PC-3 (cell line): ENCODE measurements around the gene GAP43. TPM values are rescaled to one million over a fixed set of nuclear protein-coding genes. Genes with fewer than 3 reads are reported as not detected.

ENCODE experiments used
- ATAC-seq: fragments of 200-7000 bp; cut with Tn5 transposase; 2 replicates; pipeline ENCODE4 v1.9.1; 2020; ENCODE audit warnings: mild to moderate bottlenecking, moderate library complexity
- BruUV-seq: library from RNA; stranded (reverse); fragments of 400-500 nt; replicated peaks from 2 replicates; lab custom pipeline; 2021; lab: Mats Ljungman, UMichigan
- CTCF ChIA-PET: fragments of 300-600 bp; sonication (Branson Sonifier 250); formaldehyde crosslinking; loops from one replicate; lab custom pipeline; 2022; ENCODE audit warnings: antibody characterized with exemption; lab: Charles Lee
- POLR2A ChIA-PET: fragments of 300-600 bp; sonication (Branson Sonifier 250); formaldehyde crosslinking; loops from one replicate; lab custom pipeline; 2022; ENCODE audit warnings: antibody characterized with exemption; ENCODE audit not compliant: unreplicated experiment; lab: Charles Lee
- DNase-seq: peaks from one replicate; pipeline ENCODE4 v3.0.0-alpha.2; 2015
- H2AFZ ChIP-seq: fragments of 300-600 bp; sonication (generic); 2 replicates; pipeline ENCODE4 v1.6.0; 2016; ENCODE audit warnings: antibody characterized with exemption, low read length
- H3F3A ChIP-seq: fragments of 300-600 bp; sonication (generic); one replicate; pipeline ENCODE4 v1.6.0; 2017; ENCODE audit warnings: antibody characterized with exemption, low read length, control low read depth, mild to moderate bottlenecking; ENCODE audit not compliant: unreplicated experiment
- H3K27ac ChIP-seq: fragments of 300-600 bp; sonication (generic); 2 replicates; pipeline ENCODE4 v1.5.1; 2016; ENCODE audit warnings: mild to moderate bottlenecking, low read length
- H3K27me3 ChIP-seq: fragments of 300-600 bp; sonication (generic); 2 replicates; pipeline ENCODE4 v1.6.1; 2016; ENCODE audit warnings: low read length, mixed read lengths
- H3K36me3 ChIP-seq: fragments of 300-600 bp; sonication (generic); 2 replicates; pipeline ENCODE4 v1.6.1; 2016; ENCODE audit warnings: low read depth, mixed run types, low read length, mixed read lengths
- H3K4me1 ChIP-seq: fragments of 300-600 bp; sonication (generic); 2 replicates; pipeline ENCODE4 v1.5.1; 2016; ENCODE audit warnings: low read length; ENCODE audit not compliant: insufficient read depth
- H3K4me2 ChIP-seq: fragments of 300-600 bp; sonication (generic); 2 replicates; pipeline ENCODE4 v1.6.0; 2016; ENCODE audit warnings: low read length
- H3K4me3 ChIP-seq: fragments of 300-600 bp; sonication (generic); 2 replicates; pipeline ENCODE4 v1.5.1; 2016; ENCODE audit warnings: mild to moderate bottlenecking, low read length, mixed read lengths
- H3K79me2 ChIP-seq: fragments of 300-600 bp; sonication (generic); 2 replicates; pipeline ENCODE4 v1.6.1; 2017; ENCODE audit warnings: low read length, mixed read lengths
- H3K9ac ChIP-seq: fragments of 300-600 bp; sonication (generic); 2 replicates; pipeline ENCODE4 v1.6.0; 2016; ENCODE audit warnings: mild to moderate bottlenecking, low read length
- H3K9me2 ChIP-seq: fragments of 300-600 bp; sonication (generic); replicated peaks from 2 replicates; pipeline ENCODE4 v1.6.1; 2016; ENCODE audit warnings: mixed run types, low read length, mixed read lengths
- H3K9me3 ChIP-seq: fragments of 300-600 bp; sonication (generic); 2 replicates; pipeline ENCODE4 v1.6.1; 2016; ENCODE audit warnings: low read length, mixed read lengths
- H4K20me1 ChIP-seq: fragments of 300-600 bp; sonication (generic); 2 replicates; pipeline ENCODE4 v1.6.1; 2016; ENCODE audit warnings: low read length, mixed read lengths
- EZH2 ChIP-seq: fragments of 300-600 bp; sonication (generic); IDR thresholded peaks from one replicate; pipeline ENCODE4 v1.6.1; 2017; ENCODE audit warnings: antibody characterized with exemption, mild to moderate bottlenecking, low read length; ENCODE audit not compliant: unreplicated experiment
- EZH2phosphoT487 ChIP-seq: fragments of 300-600 bp; sonication (generic); IDR thresholded peaks from 2 replicates; pipeline ENCODE4 v1.6.1; 2018; ENCODE audit warnings: mild to moderate bottlenecking, antibody characterized with exemption, low read length, borderline replicate concordance
- intact Hi-C: fragments of 100-400 bp; cut with micrococcal nuclease; formaldehyde crosslinking; loops from 2 replicates; pipeline ENCODE4 v1.9.0; 2023
- total RNA-seq: library from RNA; depleted of rRNA; stranded (reverse); fragments of >200 nt; gene quantifications from 2 replicates; pipeline ENCODE4 v1.2.3, GENCODE V29; 2014
- TF ChIP-seq, protein P1 (sequence below): fragments of 300-600 bp; sonication (generic); conservative IDR thresholded peaks from 2 replicates; pipeline ENCODE4 v1.5.1; 2017; ENCODE audit warnings: antibody characterized with exemption, low read depth, mild to moderate bottlenecking, low read length

The GAP43 gene
- total RNA-seq, 1 experiment from 2014 or later = not detected

GRCh38 chr3:115670911-115671310 lies 47.6 kb downstream of the GAP43 start:
- TF ChIP-seq, protein P1, sequence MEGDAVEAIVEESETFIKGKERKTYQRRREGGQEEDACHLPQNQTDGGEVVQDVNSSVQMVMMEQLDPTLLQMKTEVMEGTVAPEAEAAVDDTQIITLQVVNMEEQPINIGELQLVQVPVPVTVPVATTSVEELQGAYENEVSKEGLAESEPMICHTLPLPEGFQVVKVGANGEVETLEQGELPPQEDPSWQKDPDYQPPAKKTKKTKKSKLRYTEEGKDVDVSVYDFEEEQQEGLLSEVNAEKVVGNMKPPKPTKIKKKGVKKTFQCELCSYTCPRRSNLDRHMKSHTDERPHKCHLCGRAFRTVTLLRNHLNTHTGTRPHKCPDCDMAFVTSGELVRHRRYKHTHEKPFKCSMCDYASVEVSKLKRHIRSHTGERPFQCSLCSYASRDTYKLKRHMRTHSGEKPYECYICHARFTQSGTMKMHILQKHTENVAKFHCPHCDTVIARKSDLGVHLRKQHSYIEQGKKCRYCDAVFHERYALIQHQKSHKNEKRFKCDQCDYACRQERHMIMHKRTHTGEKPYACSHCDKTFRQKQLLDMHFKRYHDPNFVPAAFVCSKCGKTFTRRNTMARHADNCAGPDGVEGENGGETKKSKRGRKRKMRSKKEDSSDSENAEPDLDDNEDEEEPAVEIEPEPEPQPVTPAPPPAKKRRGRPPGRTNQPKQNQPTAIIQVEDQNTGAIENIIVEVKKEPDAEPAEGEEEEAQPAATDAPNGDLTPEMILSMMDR = no peak
- TF ChIP-seq EZH2 (no peak), EZH2phosphoT487 (no peak)
- Histone ChIP-seq H3K9me2 (no peaks in the 10 kb centered on the region), H3K9me3 (no peaks in the 10 kb centered on the region), H3K27me3 (peaks cover 23% of the 10 kb centered on the region; the same call in 1 of the 2 replicates), H2AFZ (no peak overlapping the region), H4K20me1 (no peaks in the 10 kb centered on the region), H3K4me2 (no peak overlapping the region), H3K4me3 (no peak overlapping the region), H3K4me1 (no peaks in the 10 kb centered on the region), H3K9ac (no peak overlapping the region), H3F3A (no peaks in the 10 kb centered on the region), H3K27ac (no peak overlapping the region), H3K36me3 (no peaks in the 10 kb centered on the region), H3K79me2 (no peaks in the 10 kb centered on the region)
- DNase-seq = no peak
- POLR2A ChIA-PET = no interaction called here
- no peak for ATAC-seq
- CTCF ChIA-PET = no interaction called here
- no TSS peak for BruUV-seq
- intact Hi-C loops = no loop called here

GRCh38 chr3:115671761-115672455 lies 48.6 kb downstream of the GAP43 start:
- Histone ChIP-seq H4K20me1 (no peaks in the 10 kb centered on the region), H3K27me3 (peaks cover 33% of the 10 kb centered on the region; the same call in 1 of the 2 replicates), H3K4me1 (no peaks in the 10 kb centered on the region), H3F3A (no peaks in the 10 kb centered on the region), H3K79me2 (no peaks in the 10 kb centered on the region), H3K27ac (no peak overlapping the region), H3K4me2 (no peak overlapping the region), H2AFZ (no peak overlapping the region), H3K4me3 (no peak overlapping the region), H3K36me3 (no peaks in the 10 kb centered on the region), H3K9me2 (no peaks in the 10 kb centered on the region), H3K9ac (no peak overlapping the region), H3K9me3 (no peaks in the 10 kb centered on the region)
- ChIA-PET CTCF (no interaction called here), POLR2A (no interaction called here)
- TF ChIP-seq EZH2phosphoT487 (no peak), EZH2 (no peak)
- no peak for DNase-seq
- ATAC-seq = no peak
- no TSS peak for BruUV-seq
- intact Hi-C loops = no loop called here

GRCh38 chr3:115673881-115674280 lies 50.6 kb downstream of the GAP43 start:
- Histone ChIP-seq H3K9me2 (no peaks in the 10 kb centered on the region), H3K27ac (no peak overlapping the region), H4K20me1 (no peaks in the 10 kb centered on the region), H3K4me2 (no peak overlapping the region), H3K79me2 (no peaks in the 10 kb centered on the region), H3K9ac (no peak overlapping the region), H2AFZ (no peak overlapping the region), H3K27me3 (peaks cover 49% of the 10 kb centered on the region), H3F3A (no peaks in the 10 kb centered on the region), H3K9me3 (no peaks in the 10 kb centered on the region), H3K4me1 (no peaks in the 10 kb centered on the region), H3K36me3 (no peaks in the 10 kb centered on the region), H3K4me3 (no peak overlapping the region)
- no peak for DNase-seq
- TF ChIP-seq EZH2phosphoT487 (no peak), EZH2 (no peak)
- TF ChIP-seq, protein P1 = no peak
- intact Hi-C loops = no loop called here
- CTCF ChIA-PET = no interaction called here
- no peak for ATAC-seq
- no TSS peak for BruUV-seq
- POLR2A ChIA-PET = no interaction called here
